Measurements from ENCODE around the gene TRIO.
"Not testable (repeated sequence)": the region's sequence is repeated elsewhere in the genome, so short reads cannot be mapped to it uniquely, and the experiment has no call there.

TRIO gene

DNA sequence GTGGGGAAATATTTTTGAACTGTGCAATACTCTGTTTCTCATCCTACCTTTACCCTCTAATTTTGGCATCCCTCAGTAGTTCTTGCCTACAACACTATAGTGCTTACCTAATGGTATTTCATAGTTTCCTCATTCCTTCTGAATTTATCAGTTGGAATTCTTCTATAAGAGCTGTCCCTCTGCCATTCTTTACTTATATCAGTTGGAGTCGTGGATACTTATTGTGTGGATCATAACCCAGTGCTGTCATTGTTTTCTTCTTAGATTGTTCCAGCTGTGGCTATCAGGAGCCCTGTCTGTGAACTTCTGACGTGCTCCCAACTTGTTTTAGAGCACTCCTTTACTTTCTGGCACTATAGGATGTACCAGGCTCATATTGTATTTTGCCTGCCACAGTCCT is 292.3 kb downstream of the TRIO start:
- no peak for TF ChIP-seq ZC3H10 (CRISPR knock-in tag; IDR thresholded peaks at IDR 0.05)
- no peak for TF ChIP-seq ISL1 (CRISPR knock-in tag; IDR thresholded peaks at IDR 0.05)
- TF ChIP-seq ZNF565 (CRISPR knock-in tag; conservative IDR thresholded peaks at IDR 0.05; ENCODE audit: low read depth): no peak
- TF ChIP-seq GLIS3 (CRISPR knock-in tag; IDR thresholded peaks at IDR 0.05): no peak
- TF ChIP-seq, protein P1, sequence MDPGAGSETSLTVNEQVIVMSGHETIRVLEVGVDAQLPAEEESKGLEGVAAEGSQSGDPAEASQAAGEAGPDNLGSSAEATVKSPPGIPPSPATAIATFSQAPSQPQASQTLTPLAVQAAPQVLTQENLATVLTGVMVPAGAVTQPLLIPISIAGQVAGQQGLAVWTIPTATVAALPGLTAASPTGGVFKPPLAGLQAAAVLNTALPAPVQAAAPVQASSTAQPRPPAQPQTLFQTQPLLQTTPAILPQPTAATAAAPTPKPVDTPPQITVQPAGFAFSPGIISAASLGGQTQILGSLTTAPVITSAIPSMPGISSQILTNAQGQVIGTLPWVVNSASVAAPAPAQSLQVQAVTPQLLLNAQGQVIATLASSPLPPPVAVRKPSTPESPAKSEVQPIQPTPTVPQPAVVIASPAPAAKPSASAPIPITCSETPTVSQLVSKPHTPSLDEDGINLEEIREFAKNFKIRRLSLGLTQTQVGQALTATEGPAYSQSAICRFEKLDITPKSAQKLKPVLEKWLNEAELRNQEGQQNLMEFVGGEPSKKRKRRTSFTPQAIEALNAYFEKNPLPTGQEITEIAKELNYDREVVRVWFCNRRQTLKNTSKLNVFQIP (CRISPR knock-in tag; IDR thresholded peaks at IDR 0.05; ENCODE audit: borderline replicate concordance, low read depth): no peak
- TF ChIP-seq ZNF70 (CRISPR knock-in tag; IDR thresholded peaks at IDR 0.05): no peak
- no peak for TF ChIP-seq ESRRG (CRISPR knock-in tag; IDR thresholded peaks at IDR 0.05)
- no peak for TF ChIP-seq TCF4 (CRISPR knock-in tag; IDR thresholded peaks at IDR 0.05; ENCODE audit: borderline replicate concordance)
- no peak for TF ChIP-seq TSHZ2 (CRISPR knock-in tag; IDR thresholded peaks at IDR 0.05)
- TF ChIP-seq, protein P2, sequence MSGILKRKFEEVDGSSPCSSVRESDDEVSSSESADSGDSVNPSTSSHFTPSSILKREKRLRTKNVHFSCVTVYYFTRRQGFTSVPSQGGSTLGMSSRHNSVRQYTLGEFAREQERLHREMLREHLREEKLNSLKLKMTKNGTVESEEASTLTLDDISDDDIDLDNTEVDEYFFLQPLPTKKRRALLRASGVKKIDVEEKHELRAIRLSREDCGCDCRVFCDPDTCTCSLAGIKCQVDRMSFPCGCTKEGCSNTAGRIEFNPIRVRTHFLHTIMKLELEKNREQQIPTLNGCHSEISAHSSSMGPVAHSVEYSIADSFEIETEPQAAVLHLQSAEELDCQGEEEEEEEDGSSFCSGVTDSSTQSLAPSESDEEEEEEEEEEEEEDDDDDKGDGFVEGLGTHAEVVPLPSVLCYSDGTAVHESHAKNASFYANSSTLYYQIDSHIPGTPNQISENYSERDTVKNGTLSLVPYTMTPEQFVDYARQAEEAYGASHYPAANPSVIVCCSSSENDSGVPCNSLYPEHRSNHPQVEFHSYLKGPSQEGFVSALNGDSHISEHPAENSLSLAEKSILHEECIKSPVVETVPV (CRISPR knock-in tag; IDR thresholded peaks at IDR 0.05): no peak
- TF ChIP-seq, protein P3, sequence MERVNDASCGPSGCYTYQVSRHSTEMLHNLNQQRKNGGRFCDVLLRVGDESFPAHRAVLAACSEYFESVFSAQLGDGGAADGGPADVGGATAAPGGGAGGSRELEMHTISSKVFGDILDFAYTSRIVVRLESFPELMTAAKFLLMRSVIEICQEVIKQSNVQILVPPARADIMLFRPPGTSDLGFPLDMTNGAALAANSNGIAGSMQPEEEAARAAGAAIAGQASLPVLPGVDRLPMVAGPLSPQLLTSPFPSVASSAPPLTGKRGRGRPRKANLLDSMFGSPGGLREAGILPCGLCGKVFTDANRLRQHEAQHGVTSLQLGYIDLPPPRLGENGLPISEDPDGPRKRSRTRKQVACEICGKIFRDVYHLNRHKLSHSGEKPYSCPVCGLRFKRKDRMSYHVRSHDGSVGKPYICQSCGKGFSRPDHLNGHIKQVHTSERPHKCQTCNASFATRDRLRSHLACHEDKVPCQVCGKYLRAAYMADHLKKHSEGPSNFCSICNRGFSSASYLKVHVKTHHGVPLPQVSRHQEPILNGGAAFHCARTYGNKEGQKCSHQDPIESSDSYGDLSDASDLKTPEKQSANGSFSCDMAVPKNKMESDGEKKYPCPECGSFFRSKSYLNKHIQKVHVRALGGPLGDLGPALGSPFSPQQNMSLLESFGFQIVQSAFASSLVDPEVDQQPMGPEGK (CRISPR knock-in tag; IDR thresholded peaks at IDR 0.05; ENCODE audit: borderline replicate concordance): no peak
- TF ChIP-seq CSDC2 (CRISPR knock-in tag; IDR thresholded peaks at IDR 0.05): no peak
- no peak for TF ChIP-seq SNAI2 (CRISPR knock-in tag; IDR thresholded peaks at IDR 0.05)
- peak; percentile 6; the same call in 2 of the 3 replicates for ATAC-seq

GRCh38 chr5:14436122-14436521 is 293.0 kb downstream of the TRIO start:
- not testable (repeated sequence) for ATAC-seq

DNA sequence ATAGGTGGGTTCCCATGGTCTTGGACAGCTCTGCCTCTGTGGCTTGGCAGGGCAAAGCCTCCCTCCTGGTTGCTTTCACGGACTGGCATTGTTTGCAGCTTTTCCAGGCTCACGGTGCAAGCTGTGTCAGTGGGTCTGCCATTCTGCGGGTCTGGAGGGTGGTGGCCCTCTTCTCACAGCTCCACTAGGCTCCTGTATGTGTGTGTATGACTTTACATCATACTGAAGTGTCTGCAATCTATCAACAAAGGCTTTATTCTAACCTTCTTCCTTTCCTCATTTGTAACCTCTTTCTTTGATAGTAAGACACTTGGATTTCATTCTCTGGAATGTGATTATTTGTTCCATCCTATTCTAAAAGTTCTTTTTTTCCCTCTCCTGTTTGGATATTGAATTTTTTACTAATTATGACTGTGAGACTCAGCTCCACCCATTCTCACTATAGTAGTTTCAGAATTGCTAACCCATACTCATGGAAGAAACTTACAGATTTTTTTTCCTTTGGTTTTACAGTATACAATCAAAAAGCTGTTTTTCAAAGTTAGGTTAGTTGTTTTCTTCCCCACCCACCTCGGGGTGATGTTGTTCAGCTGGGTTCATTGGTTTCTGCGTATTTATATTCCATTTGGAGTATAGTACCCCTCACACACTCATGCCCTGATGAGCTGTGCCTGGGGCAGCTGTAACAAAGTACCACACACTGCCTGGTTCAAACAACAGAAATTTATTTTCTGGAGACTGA is 293.8 kb downstream of the TRIO start:
- ATAC-seq: no peak

More for the DNA sequence above, 293.8 kb downstream of the TRIO start:
- TF ChIP-seq, protein P2 (CRISPR knock-in tag; IDR thresholded peaks at IDR 0.05): no peak
- TF ChIP-seq TOX (CRISPR knock-in tag; IDR thresholded peaks at IDR 0.05; ENCODE audit: borderline replicate concordance) (no peak), ZC3H10 (CRISPR knock-in tag; IDR thresholded peaks at IDR 0.05) (no peak), ARNTL (CRISPR knock-in tag; IDR thresholded peaks at IDR 0.05; ENCODE audit: borderline replicate concordance, low read depth) (no peak), TCF4 (CRISPR knock-in tag; IDR thresholded peaks at IDR 0.05; ENCODE audit: borderline replicate concordance) (no peak), PPARA (CRISPR knock-in tag; IDR thresholded peaks at IDR 0.05; ENCODE audit: borderline replicate concordance) (no peak), ESRRG (CRISPR knock-in tag; IDR thresholded peaks at IDR 0.05) (no peak), OSR1 (CRISPR knock-in tag; IDR thresholded peaks at IDR 0.05) (no peak), ZNF8 (CRISPR knock-in tag; IDR thresholded peaks at IDR 0.05) (no peak), ZNF565 (CRISPR knock-in tag; conservative IDR thresholded peaks at IDR 0.05; ENCODE audit: low read depth) (no peak), ZFP30 (CRISPR knock-in tag; IDR thresholded peaks at IDR 0.05) (no peak), GLIS3 (CRISPR knock-in tag; IDR thresholded peaks at IDR 0.05) (no peak), RARB (CRISPR knock-in tag; IDR thresholded peaks at IDR 0.05) (no peak), ZNF70 (CRISPR knock-in tag; IDR thresholded peaks at IDR 0.05) (no peak), ISL1 (CRISPR knock-in tag; IDR thresholded peaks at IDR 0.05) (no peak), BACH2 (CRISPR knock-in tag; IDR thresholded peaks at IDR 0.05; ENCODE audit: borderline replicate concordance) (no peak)
- TF ChIP-seq, protein P3 (CRISPR knock-in tag; IDR thresholded peaks at IDR 0.05; ENCODE audit: borderline replicate concordance): no peak
- TF ChIP-seq, protein P1 (CRISPR knock-in tag; IDR thresholded peaks at IDR 0.05; ENCODE audit: borderline replicate concordance, low read depth): no peak
- TF ChIP-seq, protein P4, sequence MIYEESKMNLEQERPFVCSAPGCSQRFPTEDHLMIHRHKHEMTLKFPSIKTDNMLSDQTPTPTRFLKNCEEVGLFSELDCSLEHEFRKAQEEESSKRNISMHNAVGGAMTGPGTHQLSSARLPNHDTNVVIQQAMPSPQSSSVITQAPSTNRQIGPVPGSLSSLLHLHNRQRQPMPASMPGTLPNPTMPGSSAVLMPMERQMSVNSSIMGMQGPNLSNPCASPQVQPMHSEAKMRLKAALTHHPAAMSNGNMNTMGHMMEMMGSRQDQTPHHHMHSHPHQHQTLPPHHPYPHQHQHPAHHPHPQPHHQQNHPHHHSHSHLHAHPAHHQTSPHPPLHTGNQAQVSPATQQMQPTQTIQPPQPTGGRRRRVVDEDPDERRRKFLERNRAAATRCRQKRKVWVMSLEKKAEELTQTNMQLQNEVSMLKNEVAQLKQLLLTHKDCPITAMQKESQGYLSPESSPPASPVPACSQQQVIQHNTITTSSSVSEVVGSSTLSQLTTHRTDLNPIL (CRISPR knock-in tag; IDR thresholded peaks at IDR 0.05; ENCODE audit: low read depth): no peak
